Measurements from ENCODE around the gene CLEC9A.

DNA sequence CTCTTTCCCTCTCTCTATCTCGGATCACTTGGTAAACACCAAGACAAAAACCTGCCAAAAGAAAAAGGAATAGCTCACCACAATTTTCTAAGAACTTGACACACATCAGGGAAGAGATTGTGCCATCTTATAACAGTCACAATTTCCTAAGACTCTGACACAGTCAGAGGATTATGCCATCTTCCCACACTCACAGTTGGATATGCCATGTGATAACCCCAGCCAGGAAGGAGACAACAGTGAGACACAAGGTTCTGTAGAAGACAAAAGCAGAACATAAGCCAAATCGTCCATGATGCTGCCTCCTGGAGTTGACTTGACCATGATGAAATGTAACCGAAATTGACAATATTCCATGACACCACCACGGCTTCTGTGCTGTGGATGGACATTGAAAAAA, 2.8 kb upstream of the CLEC9A start:
- no peak for TF ChIP-seq EZH2phosphoT487 (IDR thresholded peaks at IDR 0.05; ENCODE audit: unreplicated experiment)
- TF ChIP-seq, protein P1, sequence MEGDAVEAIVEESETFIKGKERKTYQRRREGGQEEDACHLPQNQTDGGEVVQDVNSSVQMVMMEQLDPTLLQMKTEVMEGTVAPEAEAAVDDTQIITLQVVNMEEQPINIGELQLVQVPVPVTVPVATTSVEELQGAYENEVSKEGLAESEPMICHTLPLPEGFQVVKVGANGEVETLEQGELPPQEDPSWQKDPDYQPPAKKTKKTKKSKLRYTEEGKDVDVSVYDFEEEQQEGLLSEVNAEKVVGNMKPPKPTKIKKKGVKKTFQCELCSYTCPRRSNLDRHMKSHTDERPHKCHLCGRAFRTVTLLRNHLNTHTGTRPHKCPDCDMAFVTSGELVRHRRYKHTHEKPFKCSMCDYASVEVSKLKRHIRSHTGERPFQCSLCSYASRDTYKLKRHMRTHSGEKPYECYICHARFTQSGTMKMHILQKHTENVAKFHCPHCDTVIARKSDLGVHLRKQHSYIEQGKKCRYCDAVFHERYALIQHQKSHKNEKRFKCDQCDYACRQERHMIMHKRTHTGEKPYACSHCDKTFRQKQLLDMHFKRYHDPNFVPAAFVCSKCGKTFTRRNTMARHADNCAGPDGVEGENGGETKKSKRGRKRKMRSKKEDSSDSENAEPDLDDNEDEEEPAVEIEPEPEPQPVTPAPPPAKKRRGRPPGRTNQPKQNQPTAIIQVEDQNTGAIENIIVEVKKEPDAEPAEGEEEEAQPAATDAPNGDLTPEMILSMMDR (conservative IDR thresholded peaks at IDR 0.05; ENCODE audit: low read depth in 2 of 2), result no peak
